Eye (tissue), 1 donor: ENCODE measurements around the gene ARID3B.
"Not testable (repeated sequence)": the region's sequence is repeated elsewhere in the genome, so short reads cannot be mapped to it uniquely, and the experiment has no call there.

ENCODE experiments used
- DNase-seq: peaks from one replicate; pipeline ENCODE4 v3.0.0-alpha.2; 2015

The ARID3B gene

DNA sequence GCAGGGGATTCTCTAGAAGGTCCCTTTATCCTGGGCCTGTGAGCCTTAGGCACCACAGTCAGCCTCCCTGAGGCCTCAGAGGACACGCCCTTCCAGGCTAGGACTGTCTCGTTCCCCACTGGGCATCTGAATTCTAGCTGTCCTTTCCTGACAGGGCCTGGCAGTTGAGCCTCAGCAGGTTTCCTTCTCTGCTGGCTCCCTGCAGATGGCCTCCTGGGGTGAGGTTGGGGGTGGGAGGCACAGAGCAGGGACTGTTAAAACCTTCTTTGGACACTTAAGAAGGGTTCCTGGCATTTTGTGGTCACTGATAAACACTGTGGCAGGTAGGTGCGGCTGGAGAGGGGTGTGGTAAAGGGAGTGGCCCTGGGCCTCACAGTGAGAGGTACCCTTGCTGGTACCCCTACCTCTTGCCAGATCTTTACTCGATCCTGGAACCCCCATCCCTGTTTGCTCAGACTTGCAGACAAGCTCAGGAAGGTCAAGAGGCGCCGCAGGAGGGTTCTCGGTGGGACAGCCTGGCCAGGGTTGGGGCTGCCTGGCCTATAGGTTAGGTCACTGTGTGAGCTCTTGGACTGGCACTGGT is 83.1 kb downstream of the ARID3B start:
- no peak for DNase-seq

DNA sequence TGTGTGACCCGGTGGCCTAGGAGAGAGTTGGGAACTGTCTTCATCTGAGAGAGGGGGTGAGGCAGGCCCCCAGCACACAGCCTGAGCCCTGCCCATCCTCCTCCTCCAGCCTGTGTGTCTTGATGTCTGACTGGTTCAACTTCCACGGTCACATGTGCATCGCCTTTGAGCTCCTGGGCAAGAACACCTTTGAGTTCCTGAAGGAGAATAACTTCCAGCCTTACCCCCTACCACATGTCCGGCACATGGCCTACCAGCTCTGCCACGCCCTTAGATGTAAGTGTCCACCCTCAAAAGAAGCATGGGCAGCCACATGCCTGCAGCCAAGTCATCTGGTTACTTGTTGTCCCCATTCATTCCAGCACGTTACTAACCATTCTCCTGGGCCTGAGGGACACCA is 84.7 kb downstream of the ARID3B start:
- DNase-seq = no peak

DNA sequence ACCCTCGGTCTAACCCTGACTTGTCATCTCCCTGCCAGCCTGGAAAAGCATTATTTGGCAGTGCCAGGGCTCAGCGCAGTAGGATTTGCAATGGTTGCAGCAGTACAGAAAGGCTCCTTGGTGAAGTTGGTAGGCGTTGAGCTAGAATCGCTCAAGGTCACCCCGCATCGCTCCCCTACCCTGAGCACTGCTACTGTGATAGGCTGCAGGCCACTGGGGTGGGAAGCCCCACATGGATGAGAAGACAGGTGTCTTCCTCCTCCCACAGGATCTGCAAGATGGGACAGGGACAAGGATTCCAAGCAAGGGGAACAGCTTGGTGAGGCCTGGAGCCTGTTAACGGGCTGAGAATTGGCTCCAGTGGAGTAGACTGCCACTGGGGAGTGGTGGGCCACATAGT is 85.3 kb downstream of the ARID3B start:
- no peak for DNase-seq

DNA sequence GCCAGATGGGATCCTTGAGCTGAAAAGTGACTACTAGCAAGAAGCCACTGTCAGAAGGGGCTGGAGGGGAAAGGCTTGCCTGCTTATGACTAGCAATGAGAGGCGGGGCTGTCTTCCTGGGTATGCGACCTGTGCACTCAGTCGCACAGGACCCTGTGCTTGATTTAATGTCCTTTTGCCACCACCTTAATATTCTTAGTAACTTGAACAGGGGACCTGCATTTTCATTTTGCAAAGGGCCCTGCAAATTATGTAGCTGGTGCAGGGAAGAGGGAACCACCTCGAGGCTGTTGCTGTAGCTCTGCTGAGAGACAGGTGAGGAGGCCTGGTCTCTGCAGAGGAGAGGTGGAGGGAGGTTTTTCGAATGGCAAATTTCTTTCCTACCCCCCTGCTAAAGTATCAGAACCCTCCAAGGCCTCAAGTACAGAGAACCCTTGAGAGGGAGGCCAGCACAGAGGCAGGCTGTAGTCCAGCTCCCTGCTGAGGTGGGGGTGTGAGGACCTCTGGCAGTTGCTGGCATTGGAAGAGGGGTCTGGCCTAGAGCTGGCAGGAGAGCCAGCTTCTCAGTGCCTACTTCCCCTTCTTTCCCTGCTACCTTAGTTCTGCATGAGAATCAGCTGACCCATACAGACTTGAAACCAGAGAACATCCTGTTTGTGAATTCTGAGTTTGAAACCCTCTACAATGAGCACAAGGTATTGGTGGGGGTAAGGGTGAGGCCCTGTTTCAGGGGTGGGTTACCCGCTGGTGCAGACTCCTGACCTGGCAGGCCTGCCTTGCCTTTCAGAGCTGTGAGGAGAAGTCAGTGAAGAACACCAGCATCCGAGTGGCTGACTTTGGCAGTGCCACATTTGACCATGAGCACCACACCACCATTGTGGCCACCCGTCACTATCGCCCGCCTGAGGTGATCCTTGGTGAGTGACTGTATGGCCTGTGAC is 86.0 kb downstream of the ARID3B start:
- no peak for DNase-seq

DNA sequence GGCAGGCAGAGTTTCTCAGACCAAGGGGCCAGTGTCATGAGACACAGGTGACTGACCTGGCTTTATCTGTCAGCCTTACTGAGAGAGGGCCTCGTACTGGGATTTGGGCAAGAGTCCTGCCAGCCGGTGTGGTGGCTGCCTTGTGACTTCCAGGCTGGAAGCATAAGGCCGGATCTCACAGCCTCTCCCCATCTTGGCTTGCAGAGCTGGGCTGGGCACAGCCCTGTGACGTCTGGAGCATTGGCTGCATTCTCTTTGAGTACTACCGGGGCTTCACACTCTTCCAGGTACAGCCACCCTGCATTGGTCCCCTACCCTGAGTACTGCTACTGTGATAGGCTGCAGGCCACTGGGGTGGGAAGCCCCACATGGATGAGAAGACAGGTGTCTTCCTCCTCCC is 86.7 kb downstream of the ARID3B start:
- DNase-seq = no peak

DNA sequence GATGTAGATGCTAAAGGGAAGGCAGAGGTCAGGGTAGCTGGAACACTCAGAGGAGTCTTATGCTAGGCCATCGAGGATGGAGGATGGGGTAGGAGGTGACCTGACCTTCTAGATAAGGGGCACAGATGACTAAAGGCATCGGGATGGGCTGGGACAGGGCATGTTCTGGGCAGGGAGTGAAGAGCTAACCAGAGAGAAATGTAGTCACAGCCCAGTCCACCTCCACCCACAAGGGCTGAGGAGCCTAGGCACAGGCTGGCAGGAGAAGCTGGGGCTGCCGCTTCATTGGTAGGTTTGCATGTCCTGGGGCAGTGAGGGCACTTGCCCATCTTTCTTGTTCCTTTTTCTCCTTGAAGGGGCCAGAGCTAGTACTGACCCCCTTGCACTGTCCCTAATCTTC is 87.2 kb downstream of the ARID3B start:
- no peak for DNase-seq

DNA sequence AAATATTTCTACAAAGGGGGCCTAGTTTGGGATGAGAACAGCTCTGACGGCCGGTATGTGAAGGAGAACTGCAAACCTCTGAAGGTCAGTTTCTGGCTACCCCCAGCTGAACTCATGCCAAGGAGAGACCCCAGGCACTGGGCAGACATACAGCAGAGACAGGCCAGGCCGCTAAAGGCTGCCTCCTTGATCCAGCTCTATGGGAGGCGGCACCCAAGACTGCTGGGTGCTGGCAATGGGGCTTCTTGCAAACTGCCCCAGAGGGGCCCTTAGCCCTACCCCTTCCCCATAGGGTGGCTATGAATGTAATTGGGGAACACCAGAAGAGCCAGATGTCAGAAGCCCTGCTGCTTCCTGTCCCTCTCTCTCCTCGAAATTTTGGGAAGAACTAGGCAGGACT is 87.9 kb downstream of the ARID3B start:
- DNase-seq = no peak

DNA sequence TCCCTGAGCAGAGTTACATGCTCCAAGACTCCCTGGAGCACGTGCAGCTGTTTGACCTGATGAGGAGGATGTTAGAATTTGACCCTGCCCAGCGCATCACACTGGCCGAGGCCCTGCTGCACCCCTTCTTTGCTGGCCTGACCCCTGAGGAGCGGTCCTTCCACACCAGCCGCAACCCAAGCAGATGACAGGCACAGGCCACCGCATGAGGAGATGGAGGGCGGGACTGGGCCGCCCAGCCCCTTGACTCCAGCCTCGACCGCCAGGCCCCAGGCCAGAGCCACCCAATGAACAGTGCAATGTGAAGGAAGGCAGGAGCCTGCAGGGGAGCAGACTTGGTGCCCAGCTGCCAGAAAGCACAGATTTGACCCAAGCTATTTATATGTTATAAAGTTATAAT is 88.7 kb downstream of the ARID3B start:
- not testable (repeated sequence) for DNase-seq

DNA sequence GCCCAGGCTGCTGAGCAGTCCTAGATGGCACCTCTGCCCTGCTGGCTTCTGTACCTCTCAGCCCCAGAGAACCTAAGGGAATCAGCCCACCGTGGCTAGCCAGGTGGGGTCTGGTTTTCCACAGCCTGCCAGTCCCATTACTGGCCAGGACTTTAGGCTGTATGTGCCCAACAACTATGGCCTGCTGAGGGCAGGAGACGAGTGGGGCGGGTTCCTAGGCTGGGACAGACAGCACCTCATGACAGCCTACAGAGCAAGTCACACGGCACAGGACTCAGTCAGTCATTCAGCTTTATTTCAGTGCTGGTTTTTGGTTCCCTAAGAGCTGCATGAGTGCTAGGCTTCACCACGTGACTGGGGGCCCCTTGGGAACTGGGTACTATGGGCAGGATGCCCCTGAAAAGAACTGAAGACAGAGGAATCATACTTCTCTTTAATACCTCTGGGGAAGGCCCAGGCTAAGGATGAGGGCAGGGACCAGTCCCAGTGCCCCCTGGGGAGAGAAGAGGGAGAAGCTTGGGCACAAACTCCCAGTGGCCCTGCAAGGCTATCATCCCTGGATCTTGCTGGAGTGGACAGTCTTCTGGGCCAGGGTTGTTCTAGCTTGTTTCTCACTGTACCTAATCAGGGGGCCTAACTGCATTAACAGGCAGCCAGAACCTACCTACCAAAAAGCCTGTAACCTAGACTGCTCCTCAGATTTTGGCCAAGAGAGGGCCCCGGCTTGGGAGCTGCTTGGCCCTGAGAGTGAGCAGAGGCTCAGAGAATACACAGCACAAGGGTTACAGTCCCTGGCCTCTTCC is 89.5 kb downstream of the ARID3B start:
- DNase-seq = no peak

DNA sequence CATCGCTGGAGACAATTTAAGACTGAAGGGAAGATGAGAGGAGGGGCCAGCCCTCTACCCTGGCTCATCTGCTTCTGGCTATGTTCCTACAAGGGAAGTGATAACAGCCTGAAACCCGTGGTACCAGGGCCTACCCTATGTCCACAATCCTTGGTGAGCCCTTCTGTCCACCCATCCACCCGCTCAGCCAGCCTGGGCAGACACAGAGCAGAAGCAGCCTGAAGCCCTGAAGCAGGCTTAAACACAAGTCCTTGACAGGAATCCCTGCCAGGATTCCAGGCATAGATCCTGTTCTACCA is 90.0 kb downstream of the ARID3B start:
- no peak for DNase-seq

DNA sequence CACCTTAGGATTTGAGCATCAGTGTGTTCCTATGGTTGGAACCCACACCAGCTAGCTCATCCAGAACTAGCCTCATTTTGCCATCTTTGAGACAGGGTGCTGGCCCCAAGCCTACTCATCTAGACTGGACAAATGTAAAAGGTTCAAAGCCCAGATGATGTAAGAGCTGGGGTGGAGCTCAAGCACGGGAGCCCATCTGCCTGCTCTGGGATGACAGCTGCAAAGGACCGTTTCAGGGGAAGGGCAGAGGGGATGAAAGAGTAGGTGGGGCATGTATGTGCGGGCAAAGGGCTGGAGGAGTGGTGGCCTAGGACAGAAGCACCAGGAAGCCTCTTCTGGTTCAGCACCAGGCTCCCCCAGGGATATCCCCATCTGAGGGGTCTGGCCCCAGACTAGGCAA is 90.4 kb downstream of the ARID3B start:
- no peak for DNase-seq

DNA sequence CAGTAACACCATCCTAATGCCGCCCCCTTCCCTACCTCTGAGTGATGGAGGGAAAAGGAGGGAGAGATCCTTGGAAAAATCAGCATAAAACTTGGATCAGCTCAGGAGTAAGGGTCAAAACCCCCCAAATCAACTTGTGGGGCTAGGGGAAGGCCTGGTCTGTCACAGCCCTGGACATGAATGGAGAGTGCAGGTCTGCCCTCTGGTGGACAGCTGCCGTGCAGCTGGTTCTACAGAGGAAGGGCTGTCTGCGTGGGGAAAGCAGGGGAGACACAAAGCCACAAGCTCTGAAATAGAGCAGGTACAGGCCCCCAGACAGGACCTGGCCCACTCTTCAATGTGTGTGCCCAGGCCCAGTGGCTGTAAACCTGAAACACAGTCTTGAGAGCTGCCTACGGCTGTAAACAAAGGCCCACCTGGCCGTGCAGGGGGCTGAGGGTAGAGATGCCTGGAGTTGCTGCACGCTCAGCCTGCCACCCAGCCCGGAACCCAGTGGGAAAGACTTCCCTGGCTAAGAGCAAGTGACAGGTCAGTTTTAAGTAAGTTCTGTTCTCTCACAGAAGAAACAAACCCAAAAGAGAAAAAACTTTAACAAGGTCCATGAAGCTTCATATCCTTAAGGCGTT is 91.0 kb downstream of the ARID3B start:
- peak; percentile 77 for DNase-seq

DNA sequence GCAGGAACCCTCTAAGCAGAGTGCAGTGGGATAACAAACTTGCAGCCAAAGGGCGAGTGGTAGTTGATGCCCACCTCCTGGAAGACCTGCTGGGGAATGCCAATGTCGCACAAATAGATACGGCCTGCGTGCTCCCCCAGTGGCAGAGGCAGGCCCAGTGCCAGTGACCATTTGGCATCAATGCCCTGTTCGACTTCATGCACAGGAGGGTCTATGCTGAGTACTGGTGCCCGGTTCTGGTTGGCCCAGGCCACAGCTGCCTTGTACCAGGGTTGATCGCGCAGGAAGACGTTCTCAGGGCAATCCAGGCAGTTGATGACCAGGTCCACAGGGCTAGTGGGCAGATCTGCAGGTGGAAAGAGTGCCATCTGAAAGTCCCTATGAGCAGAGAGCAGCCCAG is 91.6 kb downstream of the ARID3B start:
- DNase-seq = no peak

DNA sequence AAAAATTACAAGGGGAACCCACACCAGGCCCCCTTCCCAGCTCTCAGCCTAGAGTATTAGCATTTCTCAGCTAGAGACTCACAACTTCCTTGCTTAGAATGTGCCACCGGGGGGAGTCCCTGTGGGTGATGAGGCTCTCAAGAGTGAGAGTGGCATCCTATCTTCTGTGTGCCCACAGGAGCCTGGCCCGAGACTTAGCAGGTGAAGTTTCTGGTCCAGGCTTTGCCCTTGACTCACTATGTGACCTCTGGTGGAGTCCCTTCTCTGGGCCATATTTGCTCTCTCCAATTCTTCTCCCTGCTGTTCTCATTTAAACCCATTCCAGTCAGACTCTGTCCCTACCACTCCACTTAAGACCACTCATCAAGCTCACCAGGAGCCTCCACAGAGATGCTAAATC is 92.8 kb downstream of the ARID3B start:
- no peak for DNase-seq

DNA sequence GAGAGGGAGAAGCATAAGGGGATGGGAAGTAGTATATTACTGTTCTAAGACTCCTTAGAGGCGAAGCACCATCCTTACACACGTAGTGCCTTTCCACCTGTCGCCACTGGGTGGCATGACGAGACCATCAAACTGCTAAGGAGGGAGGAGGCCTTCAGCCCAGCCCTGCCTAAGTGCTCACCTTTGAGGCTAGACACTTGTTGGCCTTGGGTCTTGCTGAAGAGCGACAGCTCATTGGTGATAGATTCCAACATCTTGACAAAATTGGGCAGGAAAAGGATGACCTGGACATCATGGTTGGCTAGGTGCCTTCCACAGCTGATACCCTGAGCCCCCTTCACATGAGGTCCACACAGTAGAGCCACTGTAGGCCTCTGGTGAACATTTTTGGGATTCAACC is 94.2 kb downstream of the ARID3B start:
- DNase-seq = peak; percentile 82

DNA sequence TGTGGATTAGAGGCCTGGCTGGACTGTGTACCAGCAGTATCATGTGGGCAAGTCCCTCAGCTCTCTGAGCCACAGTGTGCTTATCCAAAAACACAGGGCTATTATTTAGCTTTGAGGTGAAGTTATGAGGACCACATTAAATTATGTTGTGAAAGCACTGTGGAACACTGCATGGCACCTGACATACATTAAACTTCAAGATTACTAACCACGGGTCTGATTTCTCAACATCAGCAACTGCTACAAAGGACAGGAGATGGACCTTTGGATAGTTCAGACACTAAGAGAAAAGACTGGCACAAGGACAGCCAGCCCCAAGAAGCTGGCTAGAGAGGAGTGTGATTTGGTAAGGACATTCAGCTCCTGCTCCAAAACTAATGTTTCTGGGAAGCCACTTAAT is 96.0 kb downstream of the ARID3B start:
- no peak for DNase-seq

DNA sequence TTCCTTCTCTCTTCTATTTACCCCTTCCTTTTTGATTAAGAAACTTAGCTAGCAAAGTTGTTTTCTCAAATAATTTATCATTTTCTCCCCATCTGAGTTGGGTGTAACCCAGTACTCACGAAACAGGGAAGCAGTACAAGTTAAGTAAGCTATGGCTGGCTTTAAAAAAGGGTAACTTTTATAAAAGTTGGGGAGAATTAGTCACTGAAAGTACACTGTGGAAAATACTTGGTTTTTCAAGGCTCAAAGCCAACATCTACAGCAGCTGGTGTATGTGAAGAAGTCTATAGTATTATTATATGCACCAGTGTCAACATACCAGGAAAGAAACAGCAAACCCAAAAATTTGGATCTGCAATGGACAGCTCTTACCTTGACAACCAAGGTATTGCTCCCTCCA is 100.1 kb downstream of the ARID3B start:
- DNase-seq = no peak

DNA sequence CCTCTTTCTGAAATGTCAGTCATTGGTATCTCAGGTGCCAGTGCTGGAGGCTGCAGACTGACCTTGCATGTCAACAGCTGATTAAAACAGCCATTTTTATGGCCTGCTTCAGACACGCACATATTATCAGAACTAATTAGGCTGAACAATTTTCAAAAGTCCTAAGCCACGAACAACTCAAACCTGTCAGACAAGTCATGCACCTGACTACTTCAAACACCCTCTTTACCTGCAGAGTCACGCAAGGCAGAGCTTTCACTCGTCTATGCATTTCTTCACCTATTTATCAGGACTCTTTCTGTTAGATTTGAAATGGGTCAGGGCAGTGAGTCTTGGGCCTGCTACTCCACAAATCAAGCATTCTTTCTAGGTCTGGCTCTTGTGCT is 101.3 kb downstream of the ARID3B start:
- no peak for DNase-seq

DNA sequence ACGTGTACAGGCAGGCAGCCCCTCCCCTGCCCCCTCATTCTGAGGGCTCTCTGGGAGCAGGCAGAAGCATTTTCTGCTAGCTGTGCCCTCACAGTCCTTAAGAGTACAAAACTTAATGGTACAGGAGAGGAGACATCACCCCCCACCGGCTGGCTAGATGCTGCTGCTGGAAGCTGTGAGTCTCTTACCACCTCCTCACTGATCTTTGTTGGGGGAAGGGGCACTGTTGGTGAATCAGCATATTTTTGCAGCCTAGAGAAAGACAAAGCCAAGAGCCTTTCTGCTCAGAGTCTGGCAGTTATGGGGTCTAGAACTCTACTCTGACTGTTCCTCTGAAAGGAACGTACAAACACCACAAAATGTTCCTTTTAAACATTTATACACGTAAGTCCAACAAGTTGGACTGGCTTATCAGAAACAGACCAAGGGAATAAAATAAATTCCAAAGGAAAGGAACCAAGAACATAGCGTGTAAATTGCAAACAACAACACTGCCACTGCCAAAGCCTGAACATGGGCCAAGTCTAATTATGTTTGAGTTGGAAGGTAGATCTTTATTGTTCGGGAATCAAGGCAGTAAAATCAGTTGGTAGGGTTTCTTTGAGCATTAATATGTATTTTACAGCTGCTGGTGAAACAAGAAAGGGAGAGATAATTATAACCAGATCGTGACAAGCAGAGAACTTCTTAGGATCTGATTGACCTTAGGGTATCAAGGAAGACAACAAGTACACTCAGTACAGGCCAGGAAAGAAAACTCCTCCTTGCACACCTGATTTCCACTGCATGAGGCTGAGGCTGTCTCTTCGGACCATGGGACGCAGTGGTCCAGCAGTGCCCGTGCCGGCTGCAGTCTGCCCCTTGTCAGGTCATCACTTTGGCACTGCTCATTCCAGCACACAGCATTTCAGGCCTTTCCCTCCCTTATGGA is 102.0 kb downstream of the ARID3B start:
- DNase-seq = peak; percentile 35

DNA sequence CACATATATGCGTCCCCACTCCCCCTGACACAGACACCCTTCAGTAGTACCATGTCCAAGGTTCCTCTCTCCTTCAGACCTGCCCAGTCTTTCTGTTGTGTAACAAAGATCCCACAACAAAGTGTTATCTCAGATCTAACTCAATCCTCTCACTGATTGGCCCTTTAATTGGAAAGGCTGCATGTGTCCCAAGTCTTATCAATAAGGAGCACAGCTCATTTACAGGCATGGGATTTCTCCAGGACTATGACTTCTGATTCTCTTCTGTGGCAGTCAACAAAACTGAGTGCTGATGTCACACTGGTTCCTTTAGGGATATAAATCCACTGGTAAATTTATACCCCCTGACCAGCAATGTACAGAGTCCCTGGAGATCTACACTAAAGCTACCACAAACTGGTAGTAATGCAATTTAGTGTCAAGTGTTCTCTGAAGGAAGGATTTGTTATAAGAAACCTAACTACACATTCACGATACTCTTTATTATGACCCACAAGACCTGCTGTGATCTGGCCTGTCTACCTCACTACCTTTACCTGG is 102.7 kb downstream of the ARID3B start:
- no peak for DNase-seq

DNA sequence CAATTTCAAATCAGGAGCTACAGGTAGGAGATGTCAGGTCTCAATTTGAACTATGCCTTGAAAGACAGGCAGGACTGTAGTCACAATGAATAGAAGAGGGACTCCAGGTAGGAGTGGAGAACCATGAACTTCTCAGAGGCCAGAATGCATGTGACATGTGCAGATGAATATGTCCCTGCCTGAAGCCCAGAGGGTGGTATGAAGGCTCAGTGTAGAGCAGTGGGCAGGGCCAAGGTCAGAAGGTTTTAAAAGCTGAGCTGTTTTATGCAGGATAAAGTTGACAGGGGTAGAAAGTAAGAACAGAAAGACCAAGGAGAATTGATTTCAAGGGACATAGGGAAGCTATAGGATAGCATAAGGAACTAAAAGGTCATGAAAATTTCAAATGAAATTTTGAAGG is 105.5 kb downstream of the ARID3B start:
- DNase-seq = no peak
